Gastrocnemius medialis (tissue), 4 donors: ENCODE results near the gene INPP4A.

ENCODE experiments used
- POLR2A ChIP-seq, 2 donors: fragments of 450-650 bp; IDR thresholded peaks; one replicate each; pipeline ENCODE4 v1.6.1; 2017; ENCODE audit warnings: antibody characterized with exemption in 2 of 2, mild to moderate bottlenecking in 2 of 2, moderate library complexity in 2 of 2
- TF ChIP-seq, protein P1 (sequence below), 5 experiments: fragments of 450-650 bp in 3 of 5; fragments of 200-600 bp in 2 of 5; sonication (generic) in 2 of 5; IDR thresholded peaks in 4 of 5; conservative IDR thresholded peaks in 1 of 5; 1 replicate in 4 of 5; 2 replicates in 1 of 5; pipeline ENCODE4 v1.5.1; 2016 to 2019; ENCODE audit warnings: antibody characterized with exemption in 5 of 5, mild to moderate bottlenecking in 3 of 5, moderate library complexity in 3 of 5

DNA sequence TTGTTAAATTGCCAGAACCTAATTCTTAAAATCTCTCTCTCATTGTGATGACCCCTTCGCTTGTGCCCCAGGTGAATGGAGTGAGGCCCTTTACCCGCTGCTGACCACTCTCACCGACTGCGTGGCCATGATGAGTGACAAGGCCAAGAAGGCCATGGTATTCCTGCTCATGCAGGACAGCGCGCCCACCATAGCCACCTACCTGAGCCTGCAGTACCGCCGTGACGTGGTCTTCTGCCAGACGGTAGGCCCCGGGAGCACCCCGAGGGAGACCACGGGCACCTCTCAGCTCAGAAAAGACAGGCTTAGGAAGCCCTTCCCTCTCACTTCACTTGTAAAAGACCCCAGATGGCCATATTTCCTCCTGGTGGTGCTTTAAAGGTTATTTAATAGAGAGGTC is 118.7 kb downstream of the INPP4A start:
- TF ChIP-seq, protein P1, sequence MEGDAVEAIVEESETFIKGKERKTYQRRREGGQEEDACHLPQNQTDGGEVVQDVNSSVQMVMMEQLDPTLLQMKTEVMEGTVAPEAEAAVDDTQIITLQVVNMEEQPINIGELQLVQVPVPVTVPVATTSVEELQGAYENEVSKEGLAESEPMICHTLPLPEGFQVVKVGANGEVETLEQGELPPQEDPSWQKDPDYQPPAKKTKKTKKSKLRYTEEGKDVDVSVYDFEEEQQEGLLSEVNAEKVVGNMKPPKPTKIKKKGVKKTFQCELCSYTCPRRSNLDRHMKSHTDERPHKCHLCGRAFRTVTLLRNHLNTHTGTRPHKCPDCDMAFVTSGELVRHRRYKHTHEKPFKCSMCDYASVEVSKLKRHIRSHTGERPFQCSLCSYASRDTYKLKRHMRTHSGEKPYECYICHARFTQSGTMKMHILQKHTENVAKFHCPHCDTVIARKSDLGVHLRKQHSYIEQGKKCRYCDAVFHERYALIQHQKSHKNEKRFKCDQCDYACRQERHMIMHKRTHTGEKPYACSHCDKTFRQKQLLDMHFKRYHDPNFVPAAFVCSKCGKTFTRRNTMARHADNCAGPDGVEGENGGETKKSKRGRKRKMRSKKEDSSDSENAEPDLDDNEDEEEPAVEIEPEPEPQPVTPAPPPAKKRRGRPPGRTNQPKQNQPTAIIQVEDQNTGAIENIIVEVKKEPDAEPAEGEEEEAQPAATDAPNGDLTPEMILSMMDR (IDR thresholded peaks at IDR 0.05 in 4 of 5, conservative IDR thresholded peaks at IDR 0.05 in 1 of 5) = no peak
- no peak for TF ChIP-seq POLR2A (IDR thresholded peaks at IDR 0.05)
